IgD-negative memory B cell (primary cell): ENCODE results near the gene ARHGEF19. TPM values are rescaled to one million over a fixed set of nuclear protein-coding genes. Genes with fewer than 3 reads are reported as not detected.
"Not testable (repeated sequence)": the region's sequence is repeated elsewhere in the genome, so short reads cannot be mapped to it uniquely, and the experiment has no call there.

Source experiments
- H3K27ac Mint-ChIP-seq, 3 donors: one replicate each; pipeline ENCODE4 v1.8.0; 2020 to 2022; ENCODE audit warnings: mild to moderate bottlenecking in 3 of 3, mixed read lengths in 3 of 3, moderate library complexity in 1 of 3
- H3K27me3 Mint-ChIP-seq: one replicate; pipeline ENCODE4 v1.8.0; 2021; ENCODE audit warnings: mixed read lengths
- H3K36me3 Mint-ChIP-seq: one replicate; pipeline ENCODE4 v1.8.0; 2020; ENCODE audit warnings: mild to moderate bottlenecking, mixed read lengths
- H3K4me1 Mint-ChIP-seq, 3 donors: one replicate each; pipeline ENCODE4 v1.8.0; 2020 to 2022; ENCODE audit warnings: mixed read lengths in 3 of 3, mild to moderate bottlenecking in 1 of 3
- H3K4me3 Mint-ChIP-seq, 4 donors: one replicate each; pipeline ENCODE4 v1.8.0; 2020 to 2022; ENCODE audit warnings: mild to moderate bottlenecking in 4 of 4, mixed read lengths in 4 of 4, moderate library complexity in 3 of 4
- H3K9me3 Mint-ChIP-seq, 3 donors: one replicate each; pipeline ENCODE4 v1.8.0; 2020 to 2021; ENCODE audit warnings: mixed read lengths in 3 of 3, mild to moderate bottlenecking in 1 of 3
- polyA plus RNA-seq: library from polyadenylated mRNA; unstranded; fragments of 300-500 nt; fragmentation: Illumina TruSeq; gene quantifications from one replicate; pipeline ENCODE4 v1.2.3, GENCODE V29; 2021

Gene ARHGEF19
- polyA plus RNA-seq, 1 donor from 2014 or later: 10.5 TPM

DNA sequence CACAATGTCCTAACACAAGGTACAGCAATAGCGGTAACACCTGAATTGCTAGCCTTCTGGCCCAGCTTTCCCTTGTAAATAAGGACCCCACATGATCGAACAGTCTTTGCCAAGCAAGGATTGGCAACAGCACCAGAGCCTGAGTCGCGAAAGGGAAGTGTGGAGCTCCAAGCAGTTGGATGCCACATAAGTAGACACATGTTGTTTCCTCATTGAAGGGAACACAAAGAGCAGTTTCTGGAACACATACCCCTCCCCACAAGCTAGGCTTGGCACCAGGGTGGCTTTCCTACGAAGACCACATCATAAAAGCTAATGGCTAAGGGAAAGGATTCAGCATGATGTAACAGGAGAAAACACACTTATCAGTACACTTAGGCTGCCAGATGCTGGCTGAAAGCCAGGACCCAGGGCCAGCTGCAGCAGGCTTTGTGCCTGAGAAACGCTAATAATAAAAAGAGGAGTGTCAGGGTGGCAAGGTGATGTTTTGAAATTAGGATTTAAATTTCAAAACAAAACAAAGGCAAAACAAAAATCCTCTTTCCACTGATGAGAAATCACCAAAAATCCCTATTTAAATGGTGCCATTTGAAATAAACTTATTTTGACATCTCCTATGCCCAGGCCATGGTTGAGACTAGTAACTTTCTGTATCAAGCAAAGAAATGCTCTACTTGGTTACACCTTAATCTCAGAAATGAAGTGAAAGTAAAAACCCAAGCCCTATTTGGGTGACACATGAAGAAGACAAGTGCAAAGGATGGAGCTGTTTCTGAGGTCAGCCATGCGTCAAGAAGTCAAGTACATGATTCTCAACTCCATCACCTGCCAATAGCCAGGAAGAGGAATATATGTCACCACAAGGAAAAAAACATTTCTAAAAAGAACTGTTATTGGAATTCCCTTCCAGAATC, 36.4 kb upstream of the ARHGEF19 start:
- Mint-ChIP-seq H3K4me3 (no peak overlapping the region), H3K27ac (peak overlapping the region; percentile 1 to 80 (median 16)), H3K9me3 (no peaks in the 10 kb centered on the region), H3K36me3 (peaks cover 2% of the 10 kb centered on the region), H3K27me3 (no peaks in the 10 kb centered on the region), H3K4me1 (peaks cover 13 to 21% (median 16%) of the 10 kb centered on the region in 3 donors)

DNA sequence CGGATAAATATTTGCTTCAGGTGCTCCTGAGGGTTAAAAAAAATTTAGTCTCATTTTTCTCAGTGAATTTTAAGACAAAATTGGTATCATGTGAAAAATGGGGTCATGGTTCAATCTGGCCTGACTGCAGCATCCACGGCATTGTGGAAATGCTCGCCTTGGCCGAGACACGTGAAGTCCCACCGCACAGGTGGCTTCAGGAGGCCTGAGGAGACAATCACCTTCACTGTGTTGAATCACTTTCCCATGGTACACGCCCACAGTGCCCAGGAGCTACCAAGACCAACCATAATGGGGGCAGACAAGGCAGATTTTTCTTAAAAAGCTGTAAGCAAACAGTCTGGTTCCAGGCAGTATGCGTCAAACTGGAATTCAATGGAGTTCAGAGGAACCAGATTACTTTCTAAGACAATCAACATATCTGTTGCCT, 35.6 kb upstream of the ARHGEF19 start:
- no peak overlapping the region for H3K4me3 Mint-ChIP-seq
- H3K4me1 Mint-ChIP-seq: peaks cover 13 to 21% (median 16%) of the 10 kb centered on the region in 3 donors
- H3K36me3 Mint-ChIP-seq: peaks cover 2% of the 10 kb centered on the region
- H3K27me3 Mint-ChIP-seq: no peaks in the 10 kb centered on the region
- H3K9me3 Mint-ChIP-seq: no peaks in the 10 kb centered on the region
- no peak overlapping the region for H3K27ac Mint-ChIP-seq

DNA sequence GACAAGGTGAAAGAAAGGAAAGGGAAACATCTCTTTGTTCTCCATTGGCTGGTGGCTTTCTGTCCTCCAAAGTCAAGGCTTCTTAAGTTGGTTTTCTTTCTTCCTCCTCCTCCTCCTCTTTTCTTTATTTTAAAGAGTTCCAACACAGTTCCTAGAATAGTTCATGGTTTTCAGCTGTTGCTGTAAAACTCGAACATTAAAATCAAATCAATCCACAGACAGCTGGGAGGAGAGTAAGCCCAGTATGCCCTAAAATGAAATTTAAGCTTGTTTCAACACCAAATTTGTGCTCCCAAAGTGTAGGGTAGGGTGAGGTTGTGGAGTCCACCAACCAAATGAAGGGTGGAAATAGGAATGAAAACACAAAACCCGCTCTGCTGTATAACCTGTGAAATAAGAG, 35.0 kb upstream of the ARHGEF19 start:
- Mint-ChIP-seq H3K36me3 (no peaks in the 10 kb centered on the region), H3K27ac (no peak overlapping the region), H3K4me1 (peaks cover 13 to 21% (median 16%) of the 10 kb centered on the region in 3 donors), H3K27me3 (no peaks in the 10 kb centered on the region), H3K9me3 (no peaks in the 10 kb centered on the region), H3K4me3 (no peak overlapping the region)

DNA sequence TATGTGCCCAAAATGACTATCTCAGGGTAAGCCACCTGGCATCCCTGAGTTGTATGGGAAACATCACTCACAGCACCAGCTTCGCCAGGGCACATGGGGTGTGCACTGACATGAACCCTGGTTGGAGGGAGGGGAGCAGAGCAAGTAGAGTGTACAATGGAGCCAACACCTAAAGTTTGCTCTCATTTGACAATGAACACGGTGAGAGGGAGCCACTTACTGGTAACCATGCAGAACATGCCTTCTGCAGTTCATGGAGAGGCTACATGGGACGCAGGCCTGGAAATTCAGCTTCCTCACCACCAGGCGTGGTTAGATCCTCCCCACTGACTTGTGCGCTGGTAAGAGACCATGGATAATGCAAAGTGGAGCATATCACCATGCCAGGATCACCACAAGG, 34.5 kb upstream of the ARHGEF19 start:
- H3K27me3 Mint-ChIP-seq: no peaks in the 10 kb centered on the region
- no peaks in the 10 kb centered on the region for H3K9me3 Mint-ChIP-seq
- no peak overlapping the region for H3K27ac Mint-ChIP-seq
- peak overlapping the region in 1 of 4 donors; percentile 16 for H3K4me3 Mint-ChIP-seq
- H3K4me1 Mint-ChIP-seq: peaks cover 13 to 21% (median 16%) of the 10 kb centered on the region in 3 donors
- no peaks in the 10 kb centered on the region for H3K36me3 Mint-ChIP-seq

DNA sequence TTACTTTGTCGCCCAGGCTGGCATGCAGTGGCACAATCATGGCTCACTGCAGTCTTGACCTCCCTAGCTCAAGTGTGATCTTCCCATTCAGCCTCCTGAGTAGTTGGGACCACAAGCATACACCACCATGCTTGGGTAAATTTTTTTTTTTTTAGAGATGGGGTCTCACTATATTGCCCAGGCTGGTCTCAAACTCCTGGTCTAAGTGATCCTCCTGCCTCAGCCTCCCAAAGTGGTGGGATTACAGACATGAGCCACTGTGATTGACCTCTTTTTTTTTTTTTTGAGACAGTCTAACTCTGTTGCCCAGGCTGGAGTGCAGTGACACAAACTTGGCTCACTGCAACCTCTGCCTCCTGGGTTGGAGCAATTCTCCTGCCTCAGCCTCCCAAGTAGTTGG, 33.8 kb upstream of the ARHGEF19 start:
- H3K4me3 Mint-ChIP-seq, H3K27ac Mint-ChIP-seq, H3K9me3 Mint-ChIP-seq, H3K27me3 Mint-ChIP-seq, H3K36me3 Mint-ChIP-seq: not testable (repeated sequence)
- peaks cover 13 to 21% (median 16%) of the 10 kb centered on the region in 3 donors for H3K4me1 Mint-ChIP-seq

DNA sequence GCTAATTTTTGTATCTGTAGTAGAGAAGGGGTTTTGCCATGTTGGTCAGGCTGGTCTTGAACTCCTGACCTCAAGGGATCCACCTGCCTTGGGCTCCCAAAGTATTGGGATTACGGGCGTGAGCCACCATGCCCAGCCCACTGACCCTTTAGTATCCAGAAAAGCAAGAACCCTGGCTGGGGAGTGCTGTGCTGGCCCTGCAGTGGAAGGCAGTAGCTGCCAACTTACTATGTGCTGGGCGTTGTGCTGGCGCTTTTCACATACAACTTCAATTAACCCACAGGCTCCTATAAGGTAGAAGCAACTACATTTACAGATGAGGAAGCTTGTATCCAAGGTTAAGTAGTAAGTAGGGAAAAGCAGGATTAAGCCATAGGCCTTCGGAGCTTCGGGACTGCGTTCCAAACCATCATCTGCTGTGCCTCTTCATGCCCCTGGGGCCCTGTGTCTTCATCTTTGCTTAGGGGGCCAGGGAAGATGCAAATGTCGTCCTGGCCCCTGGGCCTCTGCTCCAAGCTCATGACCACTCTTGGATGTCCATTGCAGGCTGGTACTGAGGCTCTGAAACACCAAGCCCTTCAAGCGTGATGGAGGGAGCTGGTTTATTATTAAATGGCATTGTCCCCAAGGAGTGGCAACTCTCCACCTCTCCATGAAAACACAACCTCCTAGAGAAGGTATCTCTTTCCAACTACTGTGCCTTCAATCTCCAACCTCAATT, 33.2 kb upstream of the ARHGEF19 start:
- H3K27ac Mint-ChIP-seq: peak overlapping the region in 1 of 3 donors; percentile 94
- no peaks in the 10 kb centered on the region for H3K36me3 Mint-ChIP-seq
- H3K9me3 Mint-ChIP-seq: no peaks in the 10 kb centered on the region
- peaks cover 13 to 21% (median 16%) of the 10 kb centered on the region in 3 donors for H3K4me1 Mint-ChIP-seq
- no peaks in the 10 kb centered on the region for H3K27me3 Mint-ChIP-seq
- no peak overlapping the region for H3K4me3 Mint-ChIP-seq

DNA sequence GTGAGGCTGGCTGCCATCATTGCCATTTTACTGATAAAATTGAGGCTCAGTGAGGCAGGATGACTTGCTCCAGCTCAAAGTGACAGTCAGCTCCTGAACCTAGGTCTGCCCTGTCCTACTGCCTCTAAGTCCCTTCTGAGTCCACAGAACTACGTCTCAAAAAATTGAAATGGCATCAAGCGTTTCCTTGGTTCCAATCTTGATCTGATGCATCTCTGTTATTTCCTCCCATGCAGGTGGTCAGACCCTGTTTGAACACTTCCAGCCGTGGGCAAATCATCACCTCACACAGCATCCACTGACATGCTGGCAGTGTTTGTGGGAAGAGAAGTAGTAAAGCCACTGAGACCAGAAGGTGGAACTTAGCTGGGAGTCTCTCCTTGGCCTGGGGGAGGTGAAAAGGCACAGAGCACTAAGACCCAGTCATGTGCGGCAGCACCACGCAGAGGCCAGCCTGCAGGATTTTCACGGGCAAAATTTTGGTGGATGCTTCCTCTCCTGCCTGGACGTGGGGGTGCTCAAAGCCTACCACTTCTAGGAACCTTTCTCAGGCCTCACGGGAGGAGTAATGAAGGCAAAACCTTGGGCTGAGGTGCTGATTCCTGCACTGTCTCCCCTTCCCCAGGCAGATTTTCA, 32.3 kb upstream of the ARHGEF19 start:
- H3K27ac Mint-ChIP-seq: peak overlapping the region in 2 of 3 donors; percentile 82 to 94
- no peaks in the 10 kb centered on the region for H3K36me3 Mint-ChIP-seq
- H3K9me3 Mint-ChIP-seq: no peaks in the 10 kb centered on the region
- H3K4me1 Mint-ChIP-seq: peaks cover 13 to 18% (median 16%) of the 10 kb centered on the region in 3 donors
- no peaks in the 10 kb centered on the region for H3K27me3 Mint-ChIP-seq
- H3K4me3 Mint-ChIP-seq: peak overlapping the region in 1 of 4 donors; percentile 32

DNA sequence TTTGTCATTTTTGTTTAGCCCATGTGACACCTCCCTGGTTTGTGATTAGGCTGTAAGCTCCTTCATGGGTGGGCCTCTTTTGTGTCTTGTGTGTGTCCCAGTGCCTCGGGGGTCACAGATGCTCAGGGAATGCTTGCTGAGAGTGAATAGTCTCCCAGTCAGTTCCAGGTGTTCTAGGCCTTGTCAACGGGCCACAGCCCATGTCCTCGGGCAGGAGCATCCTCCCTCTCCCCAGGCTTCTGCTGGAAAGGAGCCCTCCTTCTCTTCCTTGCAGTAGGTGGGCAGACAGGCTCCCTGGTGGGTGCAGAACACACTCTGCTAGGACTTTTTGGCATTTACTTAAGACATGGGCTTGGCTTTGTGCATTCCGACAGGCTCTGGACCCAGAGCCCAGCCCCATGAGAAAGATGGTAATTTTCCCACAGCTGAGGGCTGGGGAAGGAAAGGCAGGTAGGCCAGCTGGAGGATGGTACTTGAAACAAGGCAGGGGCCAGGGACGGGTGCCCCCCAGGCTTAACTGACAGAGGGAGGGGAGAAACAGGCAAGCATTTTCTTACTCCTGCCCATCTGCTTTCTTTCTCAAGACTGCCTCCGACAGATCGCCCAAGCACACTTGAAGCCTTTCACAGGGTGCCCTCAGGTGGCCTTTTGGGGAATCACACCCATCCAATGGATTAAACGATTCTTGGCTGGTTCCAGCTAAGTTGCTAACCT, 31.6 kb upstream of the ARHGEF19 start:
- Mint-ChIP-seq H3K27ac (peak overlapping the region in 2 of 3 donors; percentile 82 to 94), H3K27me3 (no peaks in the 10 kb centered on the region), H3K9me3 (no peaks in the 10 kb centered on the region), H3K36me3 (no peaks in the 10 kb centered on the region), H3K4me3 (peak overlapping the region in 1 of 4 donors; percentile 32), H3K4me1 (peaks cover 11 to 13% (median 11%) of the 10 kb centered on the region in 3 donors)

DNA sequence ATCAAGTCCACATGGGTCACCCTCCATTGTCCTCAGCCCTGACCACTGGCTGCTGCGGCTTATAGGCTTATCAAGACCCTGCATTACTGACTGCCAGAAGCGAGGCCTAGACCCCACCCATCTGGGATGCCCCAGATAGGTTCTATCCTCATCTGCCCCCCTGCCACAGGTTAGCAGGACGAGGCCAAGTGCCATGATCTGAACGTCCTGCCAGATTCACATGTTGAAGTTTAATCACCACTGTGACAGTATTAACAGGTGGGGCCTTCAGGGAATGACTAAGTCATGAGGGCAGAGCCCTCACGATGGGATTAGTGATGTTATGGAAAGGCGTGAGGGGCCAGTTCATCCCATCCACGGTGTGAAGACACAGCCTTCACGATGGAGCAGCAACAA, 30.8 kb upstream of the ARHGEF19 start:
- peaks cover 4 to 9% (median 6%) of the 10 kb centered on the region in 3 donors for H3K4me1 Mint-ChIP-seq
- H3K4me3 Mint-ChIP-seq: no peak overlapping the region
- H3K27me3 Mint-ChIP-seq: no peaks in the 10 kb centered on the region
- H3K27ac Mint-ChIP-seq: peak overlapping the region in 2 of 3 donors; percentile 23 to 48
- no peaks in the 10 kb centered on the region for H3K36me3 Mint-ChIP-seq
- no peaks in the 10 kb centered on the region for H3K9me3 Mint-ChIP-seq

DNA sequence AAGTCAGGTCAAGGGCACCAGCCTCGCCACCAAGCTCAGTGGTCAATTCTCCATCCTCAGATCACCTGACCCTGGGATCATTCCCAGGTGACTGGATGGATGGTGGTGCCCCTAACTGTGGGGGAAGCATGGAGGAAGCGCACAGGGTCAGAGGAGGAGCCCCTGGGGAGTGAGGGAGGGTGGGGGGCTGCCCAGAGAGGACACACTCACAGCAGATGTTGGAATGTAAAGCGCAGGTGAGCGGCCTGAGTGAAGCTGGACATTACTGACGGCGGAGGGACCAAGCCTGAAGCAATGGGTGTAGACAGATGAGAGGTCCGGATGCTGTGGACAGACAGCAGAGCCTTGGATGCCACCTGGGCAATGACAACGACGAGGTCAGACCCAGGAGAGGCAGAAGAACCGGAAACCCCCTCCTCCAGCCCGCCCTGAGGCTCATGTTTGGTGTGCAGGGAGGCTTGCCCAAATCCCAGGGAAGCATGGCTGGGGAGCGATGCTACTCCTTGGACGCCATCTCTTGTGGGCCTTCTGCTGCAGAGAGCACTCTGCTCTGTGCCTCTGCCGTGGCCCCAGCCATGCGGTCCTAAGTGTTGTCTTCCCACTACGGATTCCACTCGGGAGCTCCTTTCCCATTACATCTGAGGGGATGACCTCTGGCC, 30.2 kb upstream of the ARHGEF19 start:
- no peaks in the 10 kb centered on the region for H3K36me3 Mint-ChIP-seq
- peaks cover 6 to 9% (median 6%) of the 10 kb centered on the region in 3 donors for H3K4me1 Mint-ChIP-seq
- no peaks in the 10 kb centered on the region for H3K27me3 Mint-ChIP-seq
- no peaks in the 10 kb centered on the region for H3K9me3 Mint-ChIP-seq
- H3K4me3 Mint-ChIP-seq: no peak overlapping the region
- peak overlapping the region in 1 of 3 donors; percentile 48 for H3K27ac Mint-ChIP-seq

DNA sequence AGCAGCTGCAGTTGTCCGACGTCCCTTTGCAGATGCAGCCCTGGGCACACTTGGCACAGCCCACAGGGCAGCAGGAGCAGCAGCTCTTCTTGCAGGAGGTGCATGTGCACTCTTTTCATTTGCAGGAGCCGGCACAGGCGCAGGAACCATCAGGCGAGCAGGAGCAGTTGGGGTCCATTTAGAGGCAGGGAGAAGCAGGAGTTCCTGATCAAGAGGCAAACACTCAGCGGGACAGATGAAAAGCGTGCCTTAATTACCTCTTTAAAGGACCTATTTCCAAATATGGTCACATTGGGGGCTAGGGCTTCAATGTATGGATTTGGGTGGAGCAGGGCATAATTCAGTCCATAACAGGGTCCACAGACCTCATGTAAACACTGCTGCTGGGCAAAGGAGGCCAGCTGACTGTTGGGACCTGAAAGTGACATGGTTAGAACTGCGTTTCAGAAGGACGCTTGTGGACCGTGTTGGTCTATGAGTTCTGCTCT, 28.8 kb upstream of the ARHGEF19 start:
- H3K36me3 Mint-ChIP-seq: no peaks in the 10 kb centered on the region
- H3K4me3 Mint-ChIP-seq: no peak overlapping the region
- peaks cover 7 to 11% (median 9%) of the 10 kb centered on the region in 3 donors for H3K4me1 Mint-ChIP-seq
- H3K9me3 Mint-ChIP-seq: no peaks in the 10 kb centered on the region
- H3K27ac Mint-ChIP-seq: peak overlapping the region in 2 of 3 donors; percentile 16 to 48
- H3K27me3 Mint-ChIP-seq: no peaks in the 10 kb centered on the region

DNA sequence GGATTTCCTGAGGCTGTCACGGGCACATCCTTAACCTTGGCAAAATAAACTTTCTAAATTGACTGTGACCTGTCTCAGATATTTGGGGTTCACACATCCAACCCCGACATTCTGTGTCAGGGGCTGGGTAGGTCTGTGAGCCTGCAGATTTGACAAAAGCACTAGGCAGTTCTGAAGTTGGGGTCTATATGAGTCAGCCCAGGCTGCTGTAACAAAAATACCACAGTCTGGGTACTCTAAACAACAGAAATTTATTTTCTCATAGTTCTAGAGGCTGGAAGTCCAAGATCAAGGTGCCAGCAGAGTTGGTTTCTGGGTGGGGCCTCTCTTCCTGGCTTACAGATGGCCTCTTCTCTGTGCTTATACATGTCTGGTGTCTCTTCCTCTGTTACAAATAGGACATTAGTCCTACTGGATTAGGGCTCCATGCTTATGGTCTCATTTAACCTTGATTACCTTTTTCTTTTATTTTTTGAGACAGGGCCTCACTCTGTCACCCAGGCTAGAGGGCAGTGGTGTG, 27.6 kb upstream of the ARHGEF19 start:
- H3K27ac Mint-ChIP-seq: peak overlapping the region in 1 of 3 donors; percentile 25

DNA sequence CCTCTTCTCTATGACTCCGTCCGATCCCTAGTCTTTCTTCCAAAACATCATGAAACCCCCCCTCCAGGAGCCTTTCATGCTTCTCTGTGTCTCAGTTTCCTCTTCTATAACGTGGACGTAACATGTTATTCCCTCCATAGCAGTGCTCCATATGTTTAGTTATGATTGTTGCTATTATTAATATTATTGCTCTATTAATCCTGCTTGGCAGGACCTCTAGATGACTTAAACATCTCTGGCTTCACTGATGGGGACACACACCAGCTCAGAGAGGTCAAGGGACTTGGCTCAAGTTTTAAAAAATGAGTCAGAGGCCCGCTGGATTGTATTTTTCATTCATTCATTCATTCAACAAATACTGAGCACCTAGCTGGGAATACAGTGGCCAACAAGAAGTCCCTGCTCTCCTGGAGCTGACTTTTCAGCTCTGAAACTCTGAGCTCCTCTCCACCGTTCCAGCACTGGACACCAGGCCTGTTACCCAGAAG, 24.9 kb upstream of the ARHGEF19 start:
- Mint-ChIP-seq H3K27me3 (no peaks in the 10 kb centered on the region), H3K36me3 (no peaks in the 10 kb centered on the region), H3K27ac (peak overlapping the region; percentile 89 to 99 (median 97)), H3K4me1 (peaks cover 6 to 10% (median 6%) of the 10 kb centered on the region in 3 donors), H3K9me3 (no peaks in the 10 kb centered on the region), H3K4me3 (peak overlapping the region; percentile 82 to 94 (median 89))

More for the DNA sequence above, 27.6 kb upstream of the ARHGEF19 start:
- Mint-ChIP-seq H3K9me3 (no peaks in the 10 kb centered on the region), H3K4me1 (peaks cover 11 to 15% (median 14%) of the 10 kb centered on the region in 3 donors), H3K27me3 (no peaks in the 10 kb centered on the region), H3K4me3 (peak overlapping the region in 1 of 4 donors; percentile 71), H3K36me3 (no peaks in the 10 kb centered on the region)
